Hypothalamus (tissue), 51 donors: Measurements from ENCODE around the gene FA2H.
"Not testable (repeated sequence)": the region's sequence is repeated elsewhere in the genome, so short reads cannot be mapped to it uniquely, and the experiment has no call there.

Source experiments
- DNase-seq, 51 donors: peaks; one replicate each; lab custom pipeline; 2025; lab: John Stamatoyannopoulos, UW

FA2H gene

GRCh38 chr16:74774223-74775139, at the start of gene FA2H:
FA2H (minus strand) TSS chr16:74774820; CDS start chr16:74774755, 65 bp downstream.
- DNase-seq: peak in 49 of 51 donors; percentile 22 to 96 (median 79)

- no peak for DNase-seq
Measured at GRCh38 chr16:74817851-74818250, 43.2 kb upstream of the FA2H start.

GRCh38 chr16:74813109-74813641, 38.6 kb upstream of the FA2H start:
- peak in 50 of 51 donors; percentile 3 to 87 (median 57) for DNase-seq

GRCh38 chr16:74811911-74812310, 37.3 kb upstream of the FA2H start:
- peak in 1 of 51 donors; percentile 27 for DNase-seq

GRCh38 chr16:74811216-74811615, 36.6 kb upstream of the FA2H start:
- not testable (repeated sequence) for DNase-seq

- no peak for DNase-seq
Measured at GRCh38 chr16:74807052-74807646, 32.5 kb upstream of the FA2H start.

GRCh38 chr16:74800216-74800871, 25.7 kb upstream of the FA2H start:
- no peak for DNase-seq

- DNase-seq: no peak
Measured at GRCh38 chr16:74797414-74797813, 22.8 kb upstream of the FA2H start.

GRCh38 chr16:74795104-74795503, 20.5 kb upstream of the FA2H start:
- no peak for DNase-seq

- DNase-seq: no peak
Measured at GRCh38 chr16:74794668-74795067, 20.0 kb upstream of the FA2H start.

GRCh38 chr16:74793571-74793970, 19.0 kb upstream of the FA2H start:
- no peak for DNase-seq

- DNase-seq: no peak
Measured at GRCh38 chr16:74792225-74792624, 17.6 kb upstream of the FA2H start.

GRCh38 chr16:74791749-74792148, 17.1 kb upstream of the FA2H start:
- DNase-seq: not testable (repeated sequence)

GRCh38 chr16:74788108-74788507, 13.5 kb upstream of the FA2H start:
- no peak for DNase-seq

- no peak for DNase-seq
Measured at GRCh38 chr16:74785031-74785430, 10.4 kb upstream of the FA2H start.

GRCh38 chr16:74778646-74779045, 4.0 kb upstream of the FA2H start:
- DNase-seq: no peak

GRCh38 chr16:74776926-74777325, 2.3 kb upstream of the FA2H start:
- no peak for DNase-seq

GRCh38 chr16:74775255-74775654, 635 bp upstream of the FA2H start:
- DNase-seq: no peak

- peak in 1 of 51 donors; percentile 21 for DNase-seq
Measured at GRCh38 chr16:74773446-74774222, 986 bp downstream of the FA2H start.

- no peak for DNase-seq
Measured at GRCh38 chr16:74771656-74772315, 2.8 kb downstream of the FA2H start.
